ENCODE measurements around the gene SOX18. TPM values are rescaled to one million over a fixed set of nuclear protein-coding genes. Genes with fewer than 3 reads are reported as not detected.
"Not testable (repeated sequence)": the region's sequence is repeated elsewhere in the genome, so short reads cannot be mapped to it uniquely, and the experiment has no call there.

The SOX18 gene
- total RNA-seq (2014; rRNA removed; shearing (Covaris generic)), result 0.12 and 0.20 TPM in 2 replicates

GRCh38 chr20:64049060-64049877, at the start of gene SOX18:
TSS of gene SOX18 (minus strand) at chr20:64049639. CDS start at chr20:64049516, 123 bp downstream.
- peak; percentile 50 for DNase-seq (ENCODE audit: low read depth)

GRCh38 chr20:64098471-64099013, 49.1 kb upstream of the SOX18 start:
- no peak for DNase-seq (ENCODE audit: low read depth)

- no peak for DNase-seq (ENCODE audit: low read depth)
Observed at GRCh38 chr20:64096535-64096934, 47.1 kb upstream of the SOX18 start.

GRCh38 chr20:64095927-64096326, 46.5 kb upstream of the SOX18 start:
- DNase-seq (ENCODE audit: low read depth), result no peak

GRCh38 chr20:64095455-64095854, 46.0 kb upstream of the SOX18 start:
- DNase-seq (ENCODE audit: low read depth), result no peak

GRCh38 chr20:64093013-64093503, 43.6 kb upstream of the SOX18 start:
- DNase-seq (ENCODE audit: low read depth), result no peak

GRCh38 chr20:64092258-64093012, 43.0 kb upstream of the SOX18 start:
- no peak for DNase-seq (ENCODE audit: low read depth)

GRCh38 chr20:64091770-64092169, 42.3 kb upstream of the SOX18 start:
- DNase-seq (ENCODE audit: low read depth), result no peak

- DNase-seq (ENCODE audit: low read depth), result no peak
Observed at GRCh38 chr20:64091340-64091739, 41.9 kb upstream of the SOX18 start.

- DNase-seq (ENCODE audit: low read depth), result peak; percentile 29
Observed at GRCh38 chr20:64090165-64090564, 40.7 kb upstream of the SOX18 start.

- not testable (repeated sequence) for DNase-seq (ENCODE audit: low read depth)
Observed at GRCh38 chr20:64088586-64088985, 39.1 kb upstream of the SOX18 start.

- DNase-seq (ENCODE audit: low read depth), result not testable (repeated sequence)
Observed at GRCh38 chr20:64087226-64087825, 37.9 kb upstream of the SOX18 start.

- DNase-seq (ENCODE audit: low read depth), result no peak
Observed at GRCh38 chr20:64086801-64087200, 37.4 kb upstream of the SOX18 start.

GRCh38 chr20:64084685-64085152, 35.3 kb upstream of the SOX18 start:
- DNase-seq (ENCODE audit: low read depth), result no peak

GRCh38 chr20:64083804-64084684, 34.6 kb upstream of the SOX18 start, which contains the start of gene LKAAEAR1:
TSS of gene LKAAEAR1 (minus strand) at chr20:64084398. CDS start at chr20:64084219, 179 bp downstream.
- no peak for DNase-seq (ENCODE audit: low read depth)

GRCh38 chr20:64083378-64083803, 34.0 kb upstream of the SOX18 start:
- DNase-seq (ENCODE audit: low read depth), result peak; percentile 69

- peak; percentile 27 for DNase-seq (ENCODE audit: low read depth)
Observed at GRCh38 chr20:64082820-64083377, 33.5 kb upstream of the SOX18 start.

GRCh38 chr20:64082126-64082731, 32.8 kb upstream of the SOX18 start:
- DNase-seq (ENCODE audit: low read depth), result no peak

GRCh38 chr20:64081624-64081964, 32.2 kb upstream of the SOX18 start:
- DNase-seq (ENCODE audit: low read depth), result no peak
